GM23338 (cell line): ENCODE results near the gene EVI5. TPM values are rescaled to one million over a fixed set of nuclear protein-coding genes. Genes with fewer than 3 reads are reported as not detected.

Experiments used
- ATAC-seq: fragments of 200-7000 bp; cut with Tn5 transposase; 3 replicates; pipeline ENCODE4 v1.9.1; 2020
- DNase-seq: peaks from one replicate; pipeline ENCODE4 v3.0.0-alpha.2; 2015; ENCODE audit warnings: low spot score
- H2AFZ ChIP-seq: fragments of 200-600 bp; sonication (generic); 2 replicates; pipeline ENCODE4 v1.8.0; 2016; ENCODE audit warnings: antibody characterized with exemption, mild to moderate bottlenecking, moderate library complexity
- H3F3A ChIP-seq: fragments of 200-600 bp; sonication (generic); replicated peaks from 2 replicates; pipeline ENCODE4 v1.8.0; 2017; ENCODE audit warnings: antibody characterized with exemption, mixed run types, low read depth
- H3K27ac ChIP-seq: fragments of 200-600 bp; sonication (generic); 2 replicates; pipeline ENCODE4 v1.6.1; 2016; ENCODE audit warnings: low read depth
- H3K27me3 ChIP-seq: fragments of 200-600 bp; sonication (generic); 2 replicates; pipeline ENCODE4 v1.8.0; 2016; ENCODE audit warnings: mild to moderate bottlenecking, mixed run types, moderate library complexity; ENCODE audit not compliant: insufficient read depth
- H3K36me3 ChIP-seq: fragments of 200-600 bp; sonication (generic); 2 replicates; pipeline ENCODE4 v1.8.0; 2016; ENCODE audit warnings: mild to moderate bottlenecking; ENCODE audit not compliant: insufficient read depth
- H3K4me1 ChIP-seq: fragments of 200-600 bp; sonication (generic); 2 replicates; pipeline ENCODE4 v1.8.0; 2016; ENCODE audit warnings: mild to moderate bottlenecking, moderate library complexity; ENCODE audit not compliant: insufficient read depth
- H3K4me2 ChIP-seq: fragments of 200-600 bp; sonication (generic); 2 replicates; pipeline ENCODE4 v1.7.1; 2017; ENCODE audit warnings: mixed run types
- H3K4me3 ChIP-seq: fragments of 200-600 bp; sonication (generic); 2 replicates; pipeline ENCODE4 v1.6.1; 2016; ENCODE audit warnings: mixed run types
- H3K79me2 ChIP-seq: fragments of 200-600 bp; sonication (generic); replicated peaks from 2 replicates; pipeline ENCODE4 v1.8.0; 2017; ENCODE audit warnings: mild to moderate bottlenecking; ENCODE audit not compliant: insufficient read depth
- H3K9me2 ChIP-seq: fragments of 200-600 bp; sonication (generic); 2 replicates; pipeline ENCODE4 v1.8.0; 2017; ENCODE audit not compliant: insufficient read depth
- H4K20me1 ChIP-seq: fragments of 200-600 bp; sonication (generic); replicated peaks from 2 replicates; pipeline ENCODE4 v1.8.0; 2017; ENCODE audit warnings: mild to moderate bottlenecking; ENCODE audit not compliant: insufficient read depth
- H3K27ac Mint-ChIP-seq: 2 replicates; pipeline ENCODE4 v1.8.0; 2020; ENCODE audit warnings: inconsistent platforms, mild to moderate bottlenecking, moderate library complexity, mixed read lengths
- H3K27me3 Mint-ChIP-seq: 3 replicates; pipeline ENCODE4 v1.8.0; 2022; ENCODE audit warnings: low read depth, mild to moderate bottlenecking, moderate library complexity, mixed read lengths, inconsistent platforms; ENCODE audit not compliant: insufficient read depth, poor library complexity
- H3K36me3 Mint-ChIP-seq: 3 replicates; pipeline ENCODE4 v1.8.0; 2021; ENCODE audit warnings: low read depth, mild to moderate bottlenecking, inconsistent platforms, moderate library complexity, mixed read lengths
- H3K4me1 Mint-ChIP-seq: 3 replicates; pipeline ENCODE4 v1.8.0; 2020; ENCODE audit warnings: mild to moderate bottlenecking, inconsistent platforms, mixed read lengths
- H3K4me3 Mint-ChIP-seq: 3 replicates; pipeline ENCODE4 v1.8.0; 2021; ENCODE audit warnings: moderate library complexity, mild to moderate bottlenecking, inconsistent platforms, mixed read lengths
- H3K9me3 Mint-ChIP-seq: 3 replicates; pipeline ENCODE4 v1.8.0; 2020; ENCODE audit warnings: moderate library complexity, mild to moderate bottlenecking, inconsistent platforms, mixed read lengths
- CREB1 ChIP-seq: fragments of 250-450 bp; sonication (Bioruptor Pico); IDR thresholded peaks from 2 replicates; pipeline ENCODE4 v1.5.0; 2020; ENCODE audit warnings: low read depth, mild to moderate bottlenecking, moderate library complexity
- EZH2 ChIP-seq: fragments of 200-600 bp; sonication (generic); IDR thresholded peaks from one replicate; pipeline ENCODE4 v1.8.0; 2017; ENCODE audit warnings: antibody characterized with exemption, mild to moderate bottlenecking, low read depth; ENCODE audit not compliant: unreplicated experiment
- EZH2phosphoT487 ChIP-seq: fragments of 200-600 bp; sonication (generic); IDR thresholded peaks from one replicate; pipeline ENCODE4 v1.8.1; 2018; ENCODE audit warnings: antibody characterized with exemption; ENCODE audit not compliant: unreplicated experiment
- JUNB ChIP-seq: IDR thresholded peaks from one replicate; pipeline ENCODE4 v1.6.1; 2016; ENCODE audit warnings: antibody characterized with exemption; ENCODE audit not compliant: unreplicated experiment
- NANOG ChIP-seq: IDR thresholded peaks from 2 replicates; pipeline ENCODE4 v1.6.1; 2016; ENCODE audit warnings: antibody characterized with exemption, borderline replicate concordance
- POLR2AphosphoS5 ChIP-seq: IDR thresholded peaks from 2 replicates; pipeline ENCODE4 v1.6.1; 2016; ENCODE audit warnings: antibody characterized with exemption, low read depth
- STAT1 ChIP-seq: IDR thresholded peaks from one replicate; pipeline ENCODE4 v1.6.1; 2016; ENCODE audit warnings: antibody characterized with exemption; ENCODE audit not compliant: unreplicated experiment
- ZNF114 ChIP-seq: fragments of 250-450 bp; sonication (Bioruptor Pico); IDR thresholded peaks from 2 replicates; pipeline ENCODE4 v1.5.0; 2020; ENCODE audit warnings: mild to moderate bottlenecking, moderate library complexity
- ZNF331 ChIP-seq: fragments of 250-450 bp; sonication (Bioruptor Pico); IDR thresholded peaks from 2 replicates; pipeline ENCODE4 v1.5.0; 2020; ENCODE audit warnings: low read depth, mild to moderate bottlenecking, moderate library complexity
- polyA plus RNA-seq: library from polyadenylated mRNA; unstranded; fragments of >200 nt; fragmentation: Nextera tagmentation; extraction: Ambion mirVana; gene quantifications from 2 replicates; pipeline ENCODE4 v1.2.1, GENCODE V29; 2016
- total RNA-seq: library from RNA; depleted of rRNA; stranded (reverse); fragments of >200 nt; shearing (Covaris generic); gene quantifications from 2 replicates; pipeline ENCODE4 v1.2.3, GENCODE V29; 2014
- TF ChIP-seq, protein P1 (sequence below): fragments of 250-450 bp; sonication (Bioruptor Pico); IDR thresholded peaks from 2 replicates; pipeline ENCODE4 v1.5.0; 2020; ENCODE audit warnings: mild to moderate bottlenecking, moderate library complexity
- TF ChIP-seq, protein P2 (sequence below): IDR thresholded peaks from 2 replicates; pipeline ENCODE4 v1.6.1; 2016; ENCODE audit warnings: antibody characterized with exemption
- TF ChIP-seq, protein P3 (sequence below), 2 experiments: fragments of 200-600 bp in 1 of 2; sonication (generic) in 1 of 2; conservative IDR thresholded peaks; 2 replicates each; pipeline versions ENCODE4 v1.5.1 to v1.6.1; 2016 to 2017; ENCODE audit warnings: antibody characterized with exemption in 2 of 2, low read depth in 2 of 2, mild to moderate bottlenecking in 2 of 2, moderate library complexity in 1 of 2
- TF ChIP-seq, protein P4 (sequence below): IDR thresholded peaks from one replicate; pipeline ENCODE4 v1.6.1; 2018; ENCODE audit warnings: antibody characterized with exemption; ENCODE audit not compliant: unreplicated experiment

The EVI5 gene
- total and polyA plus RNA-seq, 2 experiments from 2014 or later = 15.6 to 24.8 TPM

DNA sequence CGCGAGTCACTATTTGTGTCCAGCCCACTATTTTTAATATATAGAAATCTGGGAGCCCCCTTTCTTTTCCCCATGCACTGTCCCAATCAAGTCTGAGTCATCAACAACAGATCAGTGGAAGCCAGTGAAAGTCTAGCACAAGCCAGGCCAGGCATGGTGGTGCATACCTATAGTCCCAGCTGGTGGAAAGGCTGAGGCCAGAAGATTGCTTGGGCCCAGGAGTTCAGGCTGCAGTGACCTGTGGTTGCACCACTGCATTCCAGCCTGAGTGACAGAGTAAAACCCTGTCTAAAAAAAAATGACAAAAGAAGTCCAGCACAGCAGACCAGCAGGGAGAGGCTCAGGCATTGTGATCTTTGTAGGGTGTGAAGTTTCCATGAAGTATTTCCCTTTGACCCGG lies 38.0 kb upstream of the EVI5 start:
- no peaks in the 10 kb centered on the region for H3K9me3 Mint-ChIP-seq
- no peak overlapping the region for H3K27ac Mint-ChIP-seq

More for the DNA sequence above, 38.0 kb upstream of the EVI5 start:
- no peaks in the 10 kb centered on the region for H3F3A ChIP-seq
- H3K79me2 ChIP-seq = no peaks in the 10 kb centered on the region
- H3K36me3 ChIP-seq = no peaks in the 10 kb centered on the region
- DNase-seq (no peak), ATAC-seq (no peak)
- no peak overlapping the region for H3K4me3 Mint-ChIP-seq
- no peak overlapping the region for H2AFZ ChIP-seq
- no peaks in the 10 kb centered on the region for H3K27me3 Mint-ChIP-seq
- H3K4me2 ChIP-seq = no peak overlapping the region
- H3K27me3 ChIP-seq = no peaks in the 10 kb centered on the region
- H3K9me2 ChIP-seq = no peaks in the 10 kb centered on the region
- no peak overlapping the region for H3K4me3 ChIP-seq
- H4K20me1 ChIP-seq = no peaks in the 10 kb centered on the region
- no peaks in the 10 kb centered on the region; the same call in 2 of the 3 replicates for H3K4me1 Mint-ChIP-seq
- no peaks in the 10 kb centered on the region for H3K4me1 ChIP-seq
- no peaks in the 10 kb centered on the region for H3K36me3 Mint-ChIP-seq
- H3K27ac ChIP-seq = no peak overlapping the region
- TF ChIP-seq JUNB = no peak
- no peak for TF ChIP-seq ZNF331 (CRISPR knock-in tag)
- TF ChIP-seq, protein P1, sequence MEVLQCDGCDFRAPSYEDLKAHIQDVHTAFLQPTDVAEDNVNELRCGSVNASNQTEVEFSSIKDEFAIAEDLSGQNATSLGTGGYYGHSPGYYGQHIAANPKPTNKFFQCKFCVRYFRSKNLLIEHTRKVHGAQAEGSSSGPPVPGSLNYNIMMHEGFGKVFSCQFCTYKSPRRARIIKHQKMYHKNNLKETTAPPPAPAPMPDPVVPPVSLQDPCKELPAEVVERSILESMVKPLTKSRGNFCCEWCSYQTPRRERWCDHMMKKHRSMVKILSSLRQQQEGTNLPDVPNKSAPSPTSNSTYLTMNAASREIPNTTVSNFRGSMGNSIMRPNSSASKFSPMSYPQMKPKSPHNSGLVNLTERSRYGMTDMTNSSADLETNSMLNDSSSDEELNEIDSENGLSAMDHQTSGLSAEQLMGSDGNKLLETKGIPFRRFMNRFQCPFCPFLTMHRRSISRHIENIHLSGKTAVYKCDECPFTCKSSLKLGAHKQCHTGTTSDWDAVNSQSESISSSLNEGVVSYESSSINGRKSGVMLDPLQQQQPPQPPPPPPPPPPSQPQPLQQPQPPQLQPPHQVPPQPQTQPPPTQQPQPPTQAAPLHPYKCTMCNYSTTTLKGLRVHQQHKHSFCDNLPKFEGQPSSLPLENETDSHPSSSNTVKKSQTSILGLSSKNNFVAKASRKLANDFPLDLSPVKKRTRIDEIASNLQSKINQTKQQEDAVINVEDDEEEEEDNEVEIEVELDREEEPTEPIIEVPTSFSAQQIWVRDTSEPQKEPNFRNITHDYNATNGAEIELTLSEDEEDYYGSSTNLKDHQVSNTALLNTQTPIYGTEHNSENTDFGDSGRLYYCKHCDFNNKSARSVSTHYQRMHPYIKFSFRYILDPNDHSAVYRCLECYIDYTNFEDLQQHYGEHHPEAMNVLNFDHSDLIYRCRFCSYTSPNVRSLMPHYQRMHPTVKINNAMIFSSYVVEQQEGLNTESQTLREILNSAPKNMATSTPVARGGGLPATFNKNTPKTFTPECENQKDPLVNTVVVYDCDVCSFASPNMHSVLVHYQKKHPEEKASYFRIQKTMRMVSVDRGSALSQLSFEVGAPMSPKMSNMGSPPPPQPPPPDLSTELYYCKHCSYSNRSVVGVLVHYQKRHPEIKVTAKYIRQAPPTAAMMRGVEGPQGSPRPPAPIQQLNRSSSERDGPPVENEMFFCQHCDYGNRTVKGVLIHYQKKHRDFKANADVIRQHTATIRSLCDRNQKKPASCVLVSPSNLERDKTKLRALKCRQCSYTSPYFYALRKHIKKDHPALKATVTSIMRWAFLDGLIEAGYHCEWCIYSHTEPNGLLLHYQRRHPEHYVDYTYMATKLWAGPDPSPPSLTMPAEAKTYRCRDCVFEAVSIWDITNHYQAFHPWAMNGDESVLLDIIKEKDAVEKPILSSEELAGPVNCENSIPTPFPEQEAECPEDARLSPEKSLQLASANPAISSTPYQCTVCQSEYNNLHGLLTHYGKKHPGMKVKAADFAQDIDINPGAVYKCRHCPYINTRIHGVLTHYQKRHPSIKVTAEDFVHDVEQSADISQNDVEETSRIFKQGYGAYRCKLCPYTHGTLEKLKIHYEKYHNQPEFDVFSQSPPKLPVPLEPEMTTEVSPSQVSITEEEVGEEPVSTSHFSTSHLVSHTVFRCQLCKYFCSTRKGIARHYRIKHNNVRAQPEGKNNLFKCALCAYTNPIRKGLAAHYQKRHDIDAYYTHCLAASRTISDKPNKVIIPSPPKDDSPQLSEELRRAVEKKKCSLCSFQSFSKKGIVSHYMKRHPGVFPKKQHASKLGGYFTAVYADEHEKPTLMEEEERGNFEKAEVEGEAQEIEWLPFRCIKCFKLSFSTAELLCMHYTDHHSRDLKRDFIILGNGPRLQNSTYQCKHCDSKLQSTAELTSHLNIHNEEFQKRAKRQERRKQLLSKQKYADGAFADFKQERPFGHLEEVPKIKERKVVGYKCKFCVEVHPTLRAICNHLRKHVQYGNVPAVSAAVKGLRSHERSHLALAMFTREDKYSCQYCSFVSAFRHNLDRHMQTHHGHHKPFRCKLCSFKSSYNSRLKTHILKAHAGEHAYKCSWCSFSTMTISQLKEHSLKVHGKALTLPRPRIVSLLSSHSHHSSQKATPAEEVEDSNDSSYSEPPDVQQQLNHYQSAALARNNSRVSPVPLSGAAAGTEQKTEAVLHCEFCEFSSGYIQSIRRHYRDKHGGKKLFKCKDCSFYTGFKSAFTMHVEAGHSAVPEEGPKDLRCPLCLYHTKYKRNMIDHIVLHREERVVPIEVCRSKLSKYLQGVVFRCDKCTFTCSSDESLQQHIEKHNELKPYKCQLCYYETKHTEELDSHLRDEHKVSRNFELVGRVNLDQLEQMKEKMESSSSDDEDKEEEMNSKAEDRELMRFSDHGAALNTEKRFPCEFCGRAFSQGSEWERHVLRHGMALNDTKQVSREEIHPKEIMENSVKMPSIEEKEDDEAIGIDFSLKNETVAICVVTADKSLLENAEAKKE (CRISPR knock-in tag) = no peak
- TF ChIP-seq NANOG = no peak
- no peak for TF ChIP-seq STAT1
- TF ChIP-seq EZH2phosphoT487 = no peak
- TF ChIP-seq, protein P2, sequence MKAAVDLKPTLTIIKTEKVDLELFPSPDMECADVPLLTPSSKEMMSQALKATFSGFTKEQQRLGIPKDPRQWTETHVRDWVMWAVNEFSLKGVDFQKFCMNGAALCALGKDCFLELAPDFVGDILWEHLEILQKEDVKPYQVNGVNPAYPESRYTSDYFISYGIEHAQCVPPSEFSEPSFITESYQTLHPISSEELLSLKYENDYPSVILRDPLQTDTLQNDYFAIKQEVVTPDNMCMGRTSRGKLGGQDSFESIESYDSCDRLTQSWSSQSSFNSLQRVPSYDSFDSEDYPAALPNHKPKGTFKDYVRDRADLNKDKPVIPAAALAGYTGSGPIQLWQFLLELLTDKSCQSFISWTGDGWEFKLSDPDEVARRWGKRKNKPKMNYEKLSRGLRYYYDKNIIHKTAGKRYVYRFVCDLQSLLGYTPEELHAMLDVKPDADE = no peak
- TF ChIP-seq EZH2 = no peak
- TF ChIP-seq, protein P3, sequence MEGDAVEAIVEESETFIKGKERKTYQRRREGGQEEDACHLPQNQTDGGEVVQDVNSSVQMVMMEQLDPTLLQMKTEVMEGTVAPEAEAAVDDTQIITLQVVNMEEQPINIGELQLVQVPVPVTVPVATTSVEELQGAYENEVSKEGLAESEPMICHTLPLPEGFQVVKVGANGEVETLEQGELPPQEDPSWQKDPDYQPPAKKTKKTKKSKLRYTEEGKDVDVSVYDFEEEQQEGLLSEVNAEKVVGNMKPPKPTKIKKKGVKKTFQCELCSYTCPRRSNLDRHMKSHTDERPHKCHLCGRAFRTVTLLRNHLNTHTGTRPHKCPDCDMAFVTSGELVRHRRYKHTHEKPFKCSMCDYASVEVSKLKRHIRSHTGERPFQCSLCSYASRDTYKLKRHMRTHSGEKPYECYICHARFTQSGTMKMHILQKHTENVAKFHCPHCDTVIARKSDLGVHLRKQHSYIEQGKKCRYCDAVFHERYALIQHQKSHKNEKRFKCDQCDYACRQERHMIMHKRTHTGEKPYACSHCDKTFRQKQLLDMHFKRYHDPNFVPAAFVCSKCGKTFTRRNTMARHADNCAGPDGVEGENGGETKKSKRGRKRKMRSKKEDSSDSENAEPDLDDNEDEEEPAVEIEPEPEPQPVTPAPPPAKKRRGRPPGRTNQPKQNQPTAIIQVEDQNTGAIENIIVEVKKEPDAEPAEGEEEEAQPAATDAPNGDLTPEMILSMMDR (conservative IDR thresholded peaks at IDR 0.05; ENCODE audit: low read depth in 2 of 2) = no peak
- no peak for TF ChIP-seq CREB1 (CRISPR knock-in tag)
- no peak for TF ChIP-seq POLR2AphosphoS5
- TF ChIP-seq ZNF114 (CRISPR knock-in tag) = no peak
- TF ChIP-seq, protein P4, sequence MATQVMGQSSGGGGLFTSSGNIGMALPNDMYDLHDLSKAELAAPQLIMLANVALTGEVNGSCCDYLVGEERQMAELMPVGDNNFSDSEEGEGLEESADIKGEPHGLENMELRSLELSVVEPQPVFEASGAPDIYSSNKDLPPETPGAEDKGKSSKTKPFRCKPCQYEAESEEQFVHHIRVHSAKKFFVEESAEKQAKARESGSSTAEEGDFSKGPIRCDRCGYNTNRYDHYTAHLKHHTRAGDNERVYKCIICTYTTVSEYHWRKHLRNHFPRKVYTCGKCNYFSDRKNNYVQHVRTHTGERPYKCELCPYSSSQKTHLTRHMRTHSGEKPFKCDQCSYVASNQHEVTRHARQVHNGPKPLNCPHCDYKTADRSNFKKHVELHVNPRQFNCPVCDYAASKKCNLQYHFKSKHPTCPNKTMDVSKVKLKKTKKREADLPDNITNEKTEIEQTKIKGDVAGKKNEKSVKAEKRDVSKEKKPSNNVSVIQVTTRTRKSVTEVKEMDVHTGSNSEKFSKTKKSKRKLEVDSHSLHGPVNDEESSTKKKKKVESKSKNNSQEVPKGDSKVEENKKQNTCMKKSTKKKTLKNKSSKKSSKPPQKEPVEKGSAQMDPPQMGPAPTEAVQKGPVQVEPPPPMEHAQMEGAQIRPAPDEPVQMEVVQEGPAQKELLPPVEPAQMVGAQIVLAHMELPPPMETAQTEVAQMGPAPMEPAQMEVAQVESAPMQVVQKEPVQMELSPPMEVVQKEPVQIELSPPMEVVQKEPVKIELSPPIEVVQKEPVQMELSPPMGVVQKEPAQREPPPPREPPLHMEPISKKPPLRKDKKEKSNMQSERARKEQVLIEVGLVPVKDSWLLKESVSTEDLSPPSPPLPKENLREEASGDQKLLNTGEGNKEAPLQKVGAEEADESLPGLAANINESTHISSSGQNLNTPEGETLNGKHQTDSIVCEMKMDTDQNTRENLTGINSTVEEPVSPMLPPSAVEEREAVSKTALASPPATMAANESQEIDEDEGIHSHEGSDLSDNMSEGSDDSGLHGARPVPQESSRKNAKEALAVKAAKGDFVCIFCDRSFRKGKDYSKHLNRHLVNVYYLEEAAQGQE = no peak
